HG02798 (cell line): Measurements from ENCODE around the gene VCX.
"Not testable (repeated sequence)": the region's sequence is repeated elsewhere in the genome, so short reads cannot be mapped to it uniquely, and the experiment has no call there.

Source experiments
- ATAC-seq: cut with Tn5 transposase; IDR thresholded peaks from one replicate; pipeline ENCODE4 v1.9.1; 2021; ENCODE audit warnings: mild to moderate bottlenecking; ENCODE audit not compliant: unreplicated experiment, poor library complexity

Gene VCX

DNA sequence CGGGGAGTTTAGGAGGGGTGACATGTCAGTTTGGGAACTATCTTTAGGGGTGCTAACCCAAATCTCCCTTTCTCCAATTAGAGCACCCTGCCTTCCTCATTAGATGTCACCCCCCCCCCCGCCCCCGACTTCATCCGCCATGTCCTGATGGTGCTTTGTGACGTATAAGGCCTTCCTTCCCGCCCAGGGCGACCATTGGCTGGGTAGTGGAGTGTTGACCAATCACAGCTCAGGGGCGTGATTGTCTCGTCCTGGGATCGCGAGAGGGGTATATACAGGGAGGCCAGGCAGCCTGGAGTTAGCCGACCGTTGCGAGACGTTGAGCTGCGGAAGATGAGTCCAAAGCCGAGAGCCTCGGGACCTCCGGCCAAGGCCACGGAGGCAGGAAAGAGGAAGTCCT is at the start of gene VCX:
Gene VCX, plus strand, starts transcription at position 301 of the 400 bp plus-strand sequence. Its CDS starts 33 bp downstream, at position 334.
- not testable (repeated sequence) for ATAC-seq

DNA sequence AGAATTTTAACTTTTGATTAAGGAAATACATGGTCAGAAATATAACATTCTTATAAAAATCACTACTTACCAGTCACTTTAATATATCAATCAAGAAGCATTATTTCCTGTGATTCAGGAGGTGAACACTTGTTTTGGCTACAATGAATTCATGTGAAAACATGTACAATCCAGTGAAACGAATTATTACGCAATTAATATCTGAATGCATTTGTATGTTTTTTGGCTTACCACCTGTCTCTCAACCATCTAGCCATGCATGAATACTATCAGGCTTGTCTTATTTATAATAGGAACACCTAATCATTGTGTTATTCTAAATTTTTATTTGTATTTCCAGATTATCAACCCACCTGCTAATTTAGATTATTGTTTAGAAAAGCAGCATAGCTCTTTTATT is 44.6 kb upstream of the VCX start:
- ATAC-seq: no peak

DNA sequence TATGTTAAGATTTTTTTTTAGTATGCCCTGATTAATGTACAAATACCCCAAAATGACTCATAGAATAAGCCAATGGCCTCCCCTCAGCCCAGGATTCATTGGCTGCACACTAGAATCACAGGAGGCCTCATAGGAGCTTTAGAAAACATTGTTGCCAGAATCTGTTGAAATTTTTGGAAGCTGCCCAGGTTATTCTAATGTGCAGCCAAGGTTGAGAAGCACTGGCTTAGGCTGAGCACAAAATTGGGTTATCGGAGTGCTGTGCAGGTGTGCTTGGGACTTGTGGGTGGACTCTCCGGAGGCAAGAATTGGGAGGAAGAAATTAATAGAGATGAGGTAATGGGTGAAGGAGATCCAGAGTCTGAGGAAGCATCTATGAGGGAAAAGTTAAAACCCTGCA is 41.3 kb upstream of the VCX start:
- ATAC-seq: no peak

DNA sequence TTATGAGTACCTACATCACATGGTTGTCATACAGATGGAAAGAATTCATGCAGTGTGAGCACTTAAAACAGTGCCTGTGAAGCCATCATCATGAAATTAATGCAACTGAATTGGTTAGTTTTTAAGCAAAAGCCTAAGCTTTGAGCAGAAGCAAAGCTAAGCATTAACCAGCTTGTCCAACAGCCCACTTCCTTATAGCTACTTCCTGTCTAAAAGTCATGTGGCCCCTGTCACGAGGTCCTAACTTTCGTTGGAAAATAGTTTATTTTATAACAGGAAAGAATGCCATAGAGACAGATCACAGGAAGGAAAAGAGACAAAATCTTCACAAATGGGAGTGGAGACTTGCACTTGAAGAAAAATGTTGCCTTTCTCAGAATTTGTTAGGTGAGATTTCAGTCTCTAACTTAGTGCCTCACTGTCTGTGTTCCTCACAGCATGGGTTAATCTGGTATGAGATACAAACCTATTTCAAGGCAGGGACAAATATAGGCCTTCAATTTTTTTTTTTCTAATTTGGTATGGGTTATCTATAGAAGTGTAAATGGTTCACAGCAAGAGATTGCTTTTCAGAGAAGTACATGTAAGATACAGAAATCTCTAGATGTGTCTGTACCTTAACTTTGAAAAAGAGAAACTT is 27.7 kb upstream of the VCX start:
- ATAC-seq: no peak

DNA sequence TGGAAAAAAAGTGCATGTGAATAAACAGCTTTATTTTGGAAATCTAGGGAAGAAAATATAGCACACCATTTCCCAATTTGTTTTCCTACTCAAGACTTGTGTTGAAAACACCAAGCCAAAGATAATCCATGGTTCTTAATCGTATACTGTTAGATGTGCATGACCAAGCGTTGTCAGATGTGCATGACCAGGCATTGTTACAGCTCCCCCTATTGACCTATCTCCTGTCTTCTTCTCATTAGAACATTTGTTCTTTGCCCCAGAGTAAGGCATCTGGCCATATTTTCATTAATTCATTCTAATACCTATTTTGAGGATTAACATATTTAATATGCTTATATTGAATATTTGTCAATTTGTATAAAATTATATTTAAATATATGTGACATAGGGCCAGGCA is 14.4 kb upstream of the VCX start:
- no peak for ATAC-seq

DNA sequence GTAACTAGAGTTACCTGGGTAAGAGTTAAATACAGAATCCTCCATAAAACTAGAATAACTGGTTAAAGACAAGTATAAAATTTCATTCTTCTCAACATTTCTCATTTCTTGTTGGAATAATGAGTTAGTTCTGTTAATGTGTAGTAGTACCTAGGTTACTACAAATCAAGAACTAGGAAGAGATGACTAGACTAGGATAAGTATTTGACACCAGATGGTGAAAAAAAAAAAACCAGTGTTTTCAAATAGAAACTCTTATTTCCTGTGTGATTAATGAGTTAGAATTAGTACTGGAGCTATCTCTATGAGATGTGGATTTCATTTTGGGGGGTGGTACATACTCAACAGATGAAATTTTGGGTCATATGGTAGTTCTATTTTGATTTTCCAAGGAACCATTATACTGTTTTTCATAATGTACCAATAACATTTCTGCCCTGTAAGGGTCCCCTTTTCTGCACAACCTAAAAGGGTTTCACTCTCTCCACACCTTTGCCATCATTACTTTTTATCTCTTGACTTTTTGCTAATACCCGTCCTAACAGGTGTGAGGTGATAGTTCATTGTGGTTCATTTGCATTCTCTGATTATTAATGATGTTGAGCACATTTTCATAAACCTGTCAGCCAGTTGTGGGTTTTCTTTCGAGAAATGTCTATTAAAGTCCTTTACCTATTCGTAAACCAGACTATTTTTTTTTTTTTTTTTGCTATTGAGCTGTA is 1.7 kb upstream of the VCX start:
- ATAC-seq: no peak

DNA sequence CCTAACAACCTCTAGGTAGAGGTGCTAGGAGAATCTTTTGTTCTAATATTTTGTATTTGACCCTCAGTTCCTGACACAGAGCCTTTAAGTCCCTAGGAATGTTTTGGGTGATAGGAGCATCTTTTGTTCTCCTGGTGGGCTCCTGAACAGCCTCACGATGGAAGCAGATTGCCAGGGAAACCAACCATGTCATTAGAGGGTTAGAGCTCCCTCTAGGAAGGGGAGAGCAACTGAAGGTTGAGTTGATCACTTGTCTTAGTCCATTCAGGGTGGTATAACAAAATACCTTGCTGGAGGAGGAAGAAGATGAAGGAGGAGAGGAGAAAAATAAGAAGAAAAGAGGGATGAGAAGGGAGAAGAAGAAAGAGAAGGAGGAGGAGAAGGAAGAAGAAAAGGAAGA is 9.2 kb downstream of the VCX start:
- no peak for ATAC-seq

DNA sequence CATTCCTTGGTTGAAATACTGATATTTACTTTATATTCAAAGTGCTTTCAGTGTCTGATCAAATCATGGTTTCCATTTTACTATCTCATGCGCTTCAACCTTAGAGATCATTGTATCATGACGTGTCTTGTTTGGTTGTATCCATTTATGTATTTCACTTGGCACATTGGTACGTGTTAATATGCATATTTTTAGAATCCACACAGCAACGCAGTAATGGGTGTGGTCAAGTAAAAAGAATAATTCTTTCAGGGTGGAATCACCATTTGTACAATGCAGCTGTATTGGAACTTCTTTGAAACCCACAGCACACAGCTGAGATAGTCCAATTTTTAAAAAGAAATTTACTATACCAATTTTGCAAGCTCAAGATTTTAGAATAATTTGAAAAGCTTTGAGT is 29.1 kb downstream of the VCX start:
- no peak for ATAC-seq

DNA sequence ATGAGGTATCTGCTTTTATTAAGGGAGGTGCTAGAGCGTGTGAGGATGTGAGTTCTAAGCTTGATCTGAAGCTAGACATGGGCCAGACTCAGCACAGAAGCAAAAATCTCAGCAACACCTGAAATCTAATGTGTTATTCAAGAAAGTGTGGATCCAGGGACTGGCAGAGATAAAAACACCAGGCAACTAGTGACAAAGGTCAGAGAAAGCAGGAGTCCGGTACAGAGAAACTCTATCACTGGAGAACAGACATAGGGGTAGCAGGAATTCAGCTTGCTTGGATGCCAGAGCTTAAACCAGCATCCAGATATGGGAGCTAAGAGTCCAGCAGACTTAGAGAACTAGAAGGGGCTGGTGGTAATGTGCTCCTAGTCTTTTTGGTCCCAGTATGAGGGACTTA is 34.0 kb downstream of the VCX start:
- no peak for ATAC-seq

DNA sequence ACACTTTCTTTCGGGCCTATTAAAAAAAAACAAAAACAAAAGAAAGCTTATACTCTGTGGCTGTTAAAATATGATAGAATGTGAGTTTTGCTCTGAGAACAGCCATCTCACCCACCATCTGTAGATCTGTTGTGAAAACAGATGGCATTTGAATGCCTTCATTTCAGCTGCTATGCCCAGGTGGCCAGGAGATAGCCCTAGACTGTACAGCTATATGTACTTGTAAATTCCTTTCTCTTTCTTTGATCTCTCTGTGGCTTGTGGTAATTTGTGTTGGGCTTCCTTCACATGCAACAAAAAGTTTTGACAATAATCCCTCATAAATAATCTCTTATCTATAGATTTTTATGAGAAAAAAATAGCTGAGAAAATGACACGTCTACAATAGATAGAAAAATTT is 46.2 kb downstream of the VCX start:
- ATAC-seq: peak; percentile 86

DNA sequence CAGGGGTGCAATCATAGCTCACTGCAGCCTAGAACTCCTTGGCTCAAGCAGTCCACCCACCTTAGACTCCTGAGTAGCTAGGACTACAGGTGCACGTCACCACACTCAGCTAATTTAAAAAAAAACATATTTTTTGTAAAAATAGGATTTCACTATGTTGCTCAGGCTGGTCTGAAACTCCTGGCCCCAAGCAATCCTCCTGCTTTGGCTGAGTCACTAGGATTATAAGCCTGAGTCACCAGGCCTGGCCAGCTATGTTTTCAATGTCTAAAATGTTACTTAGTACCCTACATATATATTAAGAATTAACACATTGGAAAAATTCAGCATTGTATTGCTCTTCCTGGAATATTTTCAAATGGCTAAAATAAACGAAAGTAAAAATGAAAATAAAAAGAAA is 46.7 kb downstream of the VCX start:
- ATAC-seq: no peak

DNA sequence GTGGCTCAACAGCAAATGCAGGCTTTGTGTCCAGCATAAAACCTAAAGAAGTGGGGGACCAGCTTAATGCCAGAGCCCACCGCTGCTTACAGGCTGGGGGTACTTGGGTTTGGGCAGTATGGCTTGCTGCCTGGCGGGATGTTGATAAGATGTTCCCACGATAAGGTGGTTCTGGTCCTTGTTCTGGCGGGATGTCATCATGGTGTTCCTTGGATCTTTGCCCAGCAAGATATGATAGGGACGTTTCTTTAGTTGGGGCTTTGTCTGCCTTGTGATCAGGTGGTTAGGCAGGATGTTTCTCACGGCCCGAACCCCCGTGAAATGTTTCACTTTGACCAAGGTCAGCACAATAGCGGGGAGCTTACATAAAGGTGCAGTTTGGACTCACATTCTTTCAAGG is 49.0 kb downstream of the VCX start:
- no peak for ATAC-seq
